IMR-90 (cell line): ENCODE results near the gene CABP7. TPM values are rescaled to one million over a fixed set of nuclear protein-coding genes. Genes with fewer than 3 reads are reported as not detected.

ENCODE experiments used
- ATAC-seq: fragments of 200-7000 bp; cut with Tn5 transposase; 2 replicates; pipeline ENCODE4 v1.9.1; 2020; ENCODE audit warnings: low read depth, mild to moderate bottlenecking, moderate library complexity
- BruUV-seq: library from RNA; stranded (reverse); fragments of 400-500 nt; replicated peaks from 2 replicates; lab custom pipeline; 2021; lab: Mats Ljungman, UMichigan
- CTCF ChIA-PET: fragments of 300-600 bp; formaldehyde crosslinking; extraction: SDS; loops from one replicate; lab custom pipeline; 2021; ENCODE audit warnings: antibody characterized with exemption; lab: Yijun Ruan, JAX
- POLR2A ChIA-PET: fragments of 300-600 bp; sonication (Branson Sonifier 250); formaldehyde crosslinking; loops from one replicate; lab custom pipeline; 2022; ENCODE audit warnings: antibody characterized with exemption; ENCODE audit not compliant: unreplicated experiment; lab: Charles Lee
- DNase-seq: peaks from one replicate; pipeline ENCODE4 v3.0.0; 2013
- H2AFZ ChIP-seq: replicated peaks from 2 replicates; pipeline ENCODE3; 2013; ENCODE audit warnings: low read length, mild to moderate bottlenecking; ENCODE audit not compliant: poor library complexity
- H2AK5ac ChIP-seq: 2 replicates; pipeline ENCODE4 v1.6.1; 2013; ENCODE audit warnings: low read depth, low read length, inconsistent platforms
- H2AK9ac ChIP-seq: replicated peaks from 2 replicates; pipeline ENCODE3; 2013; ENCODE audit warnings: mild to moderate bottlenecking, low read depth, low read length, moderate library complexity; ENCODE audit not compliant: poor library complexity
- H2BK120ac ChIP-seq: 2 replicates; pipeline ENCODE4 v1.6.1; 2013; ENCODE audit warnings: low read depth, low read length, inconsistent platforms
- H2BK15ac ChIP-seq: 3 replicates; pipeline ENCODE4 v1.6.1; 2013; ENCODE audit warnings: low read depth, low read length, inconsistent platforms
- H2BK20ac ChIP-seq: 2 replicates; pipeline ENCODE4 v1.6.1; 2013; ENCODE audit warnings: low read depth, mild to moderate bottlenecking, inconsistent platforms, low read length, moderate library complexity
- H2BK5ac ChIP-seq: 2 replicates; pipeline ENCODE4 v1.6.1; 2013; ENCODE audit warnings: mild to moderate bottlenecking, low read depth, low read length, inconsistent platforms; ENCODE audit not compliant: poor library complexity, severe bottlenecking
- H3K14ac ChIP-seq: replicated peaks from 2 replicates; pipeline ENCODE4 v1.6.1; 2013; ENCODE audit warnings: low read depth, low read length, inconsistent platforms
- H3K18ac ChIP-seq: 2 replicates; pipeline ENCODE4 v1.6.1; 2013; ENCODE audit warnings: low read depth, low read length, control low read depth
- H3K23ac ChIP-seq: 2 replicates; pipeline ENCODE4 v1.6.1; 2013; ENCODE audit warnings: low read depth, low read length, inconsistent platforms
- H3K27ac ChIP-seq: 2 replicates; pipeline ENCODE4 v1.5.1; 2013; ENCODE audit warnings: mild to moderate bottlenecking, control low read depth, low read length; ENCODE audit not compliant: insufficient read depth
- H3K27me3 ChIP-seq: 2 replicates; pipeline ENCODE4 v1.6.1; 2013; ENCODE audit warnings: low read length; ENCODE audit not compliant: control insufficient read depth, insufficient read depth
- H3K36me3 ChIP-seq: 2 replicates; pipeline ENCODE4 v1.6.1; 2013; ENCODE audit warnings: low read length, mixed read lengths; ENCODE audit not compliant: control insufficient read depth, insufficient read depth
- H3K4ac ChIP-seq: 2 replicates; pipeline ENCODE4 v1.6.1; 2013; ENCODE audit warnings: low read depth, low read length, inconsistent platforms
- H3K4me1 ChIP-seq: 2 replicates; pipeline ENCODE4 v1.6.1; 2013; ENCODE audit warnings: low read length, mixed read lengths; ENCODE audit not compliant: control insufficient read depth, insufficient read depth
- H3K4me2 ChIP-seq: 2 replicates; pipeline ENCODE4 v1.6.1; 2013; ENCODE audit warnings: low read depth, mild to moderate bottlenecking, control low read depth, low read length, moderate library complexity
- H3K4me3 ChIP-seq: 2 replicates; pipeline ENCODE4 v1.5.1; 2013; ENCODE audit warnings: low read depth, mild to moderate bottlenecking, control low read depth, low read length, moderate library complexity; ENCODE audit not compliant: insufficient read depth
- H3K56ac ChIP-seq: 2 replicates; pipeline ENCODE4 v1.6.1; 2013; ENCODE audit warnings: low read length, inconsistent platforms; ENCODE audit not compliant: insufficient read depth; ENCODE audit errors: extremely low read depth
- H3K79me1 ChIP-seq, 2 experiments: 2 replicates each; pipeline ENCODE4 v1.6.1; 2013; ENCODE audit warnings: low read length in 2 of 2, inconsistent platforms in 1 of 2, low read depth in 1 of 2
- H3K9ac ChIP-seq: 2 replicates; pipeline ENCODE4 v1.6.1; 2013; ENCODE audit warnings: low read depth, low read length, control low read depth
- H3K9me1 ChIP-seq: 2 replicates; pipeline ENCODE4 v1.6.1; 2013; ENCODE audit warnings: low read length, inconsistent platforms; ENCODE audit not compliant: insufficient read depth
- H3K9me3 ChIP-seq: 2 replicates; pipeline ENCODE4 v1.6.1; 2013; ENCODE audit warnings: low read length; ENCODE audit not compliant: control insufficient read depth, insufficient read depth
- H4K20me1 ChIP-seq: 2 replicates; pipeline ENCODE4 v1.6.1; 2013; ENCODE audit warnings: low read length, inconsistent platforms; ENCODE audit not compliant: insufficient read depth
- H4K5ac ChIP-seq: 2 replicates; pipeline ENCODE4 v1.6.1; 2013; ENCODE audit warnings: mild to moderate bottlenecking, low read depth, low read length, control low read depth
- H4K8ac ChIP-seq, 2 experiments: 2 replicates each; pipeline ENCODE4 v1.6.1; 2013; ENCODE audit warnings: low read depth in 2 of 2, low read length in 2 of 2, control low read depth in 1 of 2, inconsistent platforms in 1 of 2
- H4K91ac ChIP-seq: 2 replicates; pipeline ENCODE4 v1.6.1; 2013; ENCODE audit warnings: low read depth, low read length, inconsistent platforms; ENCODE audit not compliant: insufficient read depth
- BHLHE40 ChIP-seq: fragments of 150-350 bp; IDR thresholded peaks from 2 replicates; pipeline ENCODE4 v1.6.1; 2016; ENCODE audit warnings: mild to moderate bottlenecking, low read depth, low read length
- CHD1 ChIP-seq: IDR thresholded peaks from 2 replicates; pipeline ENCODE4 v1.6.1; 2012; ENCODE audit warnings: low read depth, low read length, improper control_type of control experiment
- CTCF ChIP-seq: conservative IDR thresholded peaks from 2 replicates; pipeline ENCODE4 v1.5.1; 2012; ENCODE audit warnings: mild to moderate bottlenecking, low read depth, low read length, improper control_type of control experiment
- ELK1 ChIP-seq: fragments of 150-350 bp; IDR thresholded peaks from 2 replicates; pipeline ENCODE4 v1.6.1; 2016; ENCODE audit warnings: low read depth, mild to moderate bottlenecking, low read length, moderate library complexity, borderline replicate concordance
- MAFK ChIP-seq: IDR thresholded peaks from 2 replicates; pipeline ENCODE4 v1.6.1; 2012; ENCODE audit warnings: low read depth, low read length, improper control_type of control experiment
- MAZ ChIP-seq: IDR thresholded peaks from 2 replicates; pipeline ENCODE4 v1.6.1; 2012; ENCODE audit warnings: low read depth, mild to moderate bottlenecking, low read length, improper control_type of control experiment, moderate library complexity, borderline replicate concordance
- NFE2L2 ChIP-seq: fragments of 150-350 bp; IDR thresholded peaks from 2 replicates; pipeline ENCODE4 v1.6.1; 2016; ENCODE audit warnings: low read depth, mild to moderate bottlenecking, low read length
- POLR2A ChIP-seq: IDR thresholded peaks from 2 replicates; pipeline ENCODE4 v1.6.1; 2012; ENCODE audit warnings: mild to moderate bottlenecking, low read depth, low read length
- RAD21 ChIP-seq: IDR thresholded peaks from 2 replicates; pipeline ENCODE4 v1.6.1; 2012; ENCODE audit warnings: low read length, improper control_type of control experiment
- RCOR1 ChIP-seq: IDR thresholded peaks from 2 replicates; pipeline ENCODE4 v1.6.1; 2012; ENCODE audit warnings: mild to moderate bottlenecking, low read length, improper control_type of control experiment; ENCODE audit not compliant: insufficient replicate concordance
- RFX5 ChIP-seq: IDR thresholded peaks from 2 replicates; pipeline ENCODE4 v1.8.0; 2012; ENCODE audit warnings: low read depth, mild to moderate bottlenecking, low read length, moderate library complexity
- WGBS, 2 experiments: methylation state at CpG; one replicate each; pipeline versions ENCODE4 v1.1.5 to v1.1.7; 2013; ENCODE audit warnings: missing lambda C conversion rate in 2 of 2; ENCODE audit not compliant: insufficient read length in 1 of 2; ENCODE audit errors: extremely low coverage in 2 of 2; 5-methylcytosine and 5-hydroxymethylcytosine counted together
- dilution Hi-C: fragments of 300-500 bp; cut with HindIII; formaldehyde crosslinking; loops from one replicate; pipeline ENCODE4 v1.14.3; 2018; ENCODE audit warnings: low sequenced_read_pairs; ENCODE audit not compliant: unreplicated experiment
- in situ Hi-C: fragments of 300-500 bp; cut with MboI; formaldehyde crosslinking; loops from 3 replicates; pipeline ENCODE4 v1.14.3; 2019; ENCODE audit warnings: low sequenced_read_pairs, inconsistent platforms, mixed read lengths
- intact Hi-C: fragments of 100-400 bp; cut with micrococcal nuclease; formaldehyde crosslinking; loops from 2 replicates; pipeline ENCODE4 v1.10.0; 2022
- polyA plus RNA-seq, 3 experiments: library from polyadenylated mRNA; depleted of rRNA; stranded (reverse); fragments of >200 nt; gene quantifications; 2 replicates each; pipeline ENCODE4 v1.2.3, GENCODE V29; 2012; ENCODE audit warnings: low replicate concordance in 1 of 3
- total RNA-seq: library from RNA; depleted of rRNA; stranded (reverse); fragments of >200 nt; gene quantifications from 2 replicates; pipeline ENCODE4 v1.2.3, GENCODE V29; 2012

Gene CABP7
- total and polyA plus RNA-seq, 2 of the 4 experiments (the other 2 are of a cell fraction) = under 0.01 to 0.03 TPM

GRCh38 chr22:29722587-29722986 lies 2.8 kb downstream of the CABP7 start:
- H2BK20ac ChIP-seq = no peak overlapping the region
- ATAC-seq (no peak), DNase-seq (no peak)
- H2AK9ac ChIP-seq = no peak overlapping the region
- H2BK5ac ChIP-seq = no peak overlapping the region
- H3K36me3 ChIP-seq = no peaks in the 10 kb centered on the region
- 93% methylated on average over 2 of the region's 16 CpGs; no CpG with 5 or more reads in 1 of the 2 experiments for WGBS, 2 experiments
- no peak overlapping the region for H2BK15ac ChIP-seq
- H4K8ac ChIP-seq = no peak overlapping the region
- H4K20me1 ChIP-seq = peaks cover 9% of the 10 kb centered on the region
- H3K27ac ChIP-seq = no peak overlapping the region
- H3K14ac ChIP-seq = no peak overlapping the region
- no peak overlapping the region for H4K5ac ChIP-seq
- H3K9me1 ChIP-seq = no peaks in the 10 kb centered on the region
- no peak overlapping the region for H3K9ac ChIP-seq
- ChIA-PET CTCF (interaction anchor here (0.5 kb wide), 1 partner anchor 110 kb away, joined by 3 read pairs; no protein-coding TSS in a partner anchor), POLR2A (no interaction called here)
- H2AK5ac ChIP-seq = no peak overlapping the region
- H3K4me3 ChIP-seq = no peak overlapping the region
- BruUV-seq = no TSS peak
- in situ Hi-C loops = no loop called here
- no peak overlapping the region for H3K4me2 ChIP-seq
- no peak overlapping the region for H2BK120ac ChIP-seq
- H3K23ac ChIP-seq = no peak overlapping the region
- no peak overlapping the region for H3K4ac ChIP-seq
- H3K4me1 ChIP-seq = no peaks in the 10 kb centered on the region; the same call in 1 of the 2 replicates
- no peak overlapping the region for H3K56ac ChIP-seq
- no peak overlapping the region for H4K91ac ChIP-seq
- no peak overlapping the region for H3K18ac ChIP-seq
- H3K79me1 ChIP-seq = no peaks in the 10 kb centered on the region
- dilution Hi-C loops = no loop called here
- no peaks in the 10 kb centered on the region for H3K9me3 ChIP-seq
- intact Hi-C loops = no loop called here
- peaks cover 71% of the 10 kb centered on the region for H3K27me3 ChIP-seq
- TF ChIP-seq NFE2L2 = no peak
- TF ChIP-seq MAFK = no peak
- no peak for TF ChIP-seq MAZ
- TF ChIP-seq CTCF = no peak
- TF ChIP-seq CHD1 = no peak
- TF ChIP-seq ELK1 = no peak
- no peak for TF ChIP-seq BHLHE40
- no peak for TF ChIP-seq RFX5
- TF ChIP-seq POLR2A = no peak
- no peak for TF ChIP-seq RAD21
- no peak for TF ChIP-seq RCOR1
- H2AFZ ChIP-seq = no peak overlapping the region
